GM10847 (cell line): ENCODE results near the gene TWIST2.

ENCODE experiments used
- POLR2A ChIP-seq: IDR thresholded peaks from 2 replicates; pipeline ENCODE4 v1.6.1; 2011; ENCODE audit not compliant: insufficient read length; ENCODE audit errors: extremely low read depth

Gene TWIST2

DNA sequence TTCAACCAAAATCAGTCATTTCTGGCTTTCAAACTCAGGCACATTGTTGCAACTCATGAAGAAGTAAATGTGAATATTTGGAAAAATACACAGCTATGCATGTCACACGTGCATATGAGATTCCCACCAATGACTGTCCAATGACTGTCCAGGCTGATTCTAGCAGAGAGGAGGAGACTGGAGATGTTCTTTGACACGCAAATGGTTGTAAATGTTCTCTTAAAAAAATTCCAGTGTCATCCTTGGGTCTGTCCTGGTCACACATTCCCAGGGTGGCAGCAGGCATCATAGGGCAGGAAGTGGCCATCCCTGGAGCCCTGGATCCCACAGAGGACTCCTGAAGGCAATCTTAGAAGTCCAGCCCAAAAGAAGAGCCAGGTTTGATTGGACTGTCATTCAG is 40.9 kb downstream of the TWIST2 start:
- TF ChIP-seq POLR2A, result no peak

- no peak for TF ChIP-seq POLR2A
Measured at GRCh38 chr2:238890131-238890530, 42.2 kb downstream of the TWIST2 start.

GRCh38 chr2:238890618-238891456 is 43.0 kb downstream of the TWIST2 start:
- TF ChIP-seq POLR2A, result no peak

GRCh38 chr2:238891457-238892203 is 43.7 kb downstream of the TWIST2 start:
- no peak for TF ChIP-seq POLR2A

DNA sequence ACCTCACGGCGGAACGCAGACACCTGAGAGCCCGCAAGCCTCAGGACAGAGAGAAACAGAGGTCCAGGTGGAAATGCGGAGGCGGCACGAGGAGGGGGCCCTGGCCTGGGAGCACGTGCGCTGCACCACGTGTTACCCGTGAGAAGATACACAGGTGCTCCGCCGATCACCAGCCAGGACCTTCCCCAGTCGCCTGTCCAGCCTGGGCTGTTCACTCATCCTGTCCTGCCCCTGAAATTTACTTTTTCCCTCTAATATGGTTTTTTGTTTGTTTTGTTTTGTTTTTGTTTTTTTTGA is 44.3 kb downstream of the TWIST2 start:
- TF ChIP-seq POLR2A, result no peak

DNA sequence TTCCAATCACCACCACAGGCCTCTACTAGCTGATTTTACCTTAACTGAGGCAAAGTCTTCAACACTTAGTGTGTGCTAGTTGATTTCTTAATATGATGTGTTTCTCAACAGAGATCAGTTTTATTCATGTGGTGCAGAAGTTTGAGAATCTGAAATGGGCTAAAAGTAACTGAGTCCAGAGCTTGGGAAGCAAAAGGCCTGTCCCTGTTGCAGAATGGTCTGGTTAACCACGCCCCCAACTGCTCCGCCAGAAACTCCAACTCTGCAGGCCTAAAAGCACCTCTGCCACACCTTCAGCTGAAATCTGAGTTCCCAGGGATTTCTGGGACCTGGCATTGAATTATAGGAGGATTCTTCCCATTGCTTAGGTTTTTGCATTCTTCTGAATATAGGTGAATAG is 44.9 kb downstream of the TWIST2 start:
- TF ChIP-seq POLR2A, result no peak

DNA sequence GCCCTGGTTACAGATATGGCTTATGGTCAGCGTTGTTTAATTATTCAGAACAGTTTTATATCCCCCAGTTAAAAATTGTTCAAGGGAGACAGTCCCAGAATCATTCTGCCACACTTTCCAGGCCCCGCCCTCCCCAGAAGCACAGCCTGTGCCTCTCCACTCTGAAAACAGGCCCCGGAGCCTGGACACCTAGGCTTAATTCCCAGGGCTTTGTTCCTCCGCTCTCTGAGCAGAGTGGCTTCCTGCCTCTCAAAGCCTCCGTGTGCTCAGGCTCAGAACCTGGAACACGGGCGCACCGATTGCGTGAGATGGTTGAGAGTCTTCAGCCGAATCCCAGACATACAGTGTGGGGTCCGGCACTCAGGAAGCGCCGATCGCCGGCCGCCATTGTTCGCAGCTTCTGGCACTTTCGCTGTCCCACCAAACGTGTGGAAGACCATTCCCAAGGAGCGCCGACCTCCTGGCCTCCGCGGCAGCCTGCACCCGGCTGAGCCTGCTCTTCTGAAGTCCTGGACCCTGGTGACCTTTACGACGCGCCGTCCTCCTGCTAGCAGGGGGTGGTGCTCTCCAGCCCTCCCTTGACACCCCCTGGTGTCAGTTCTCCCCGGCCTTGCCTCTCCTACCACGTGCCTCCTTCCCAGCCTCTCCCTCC is 45.6 kb downstream of the TWIST2 start:
- no peak for TF ChIP-seq POLR2A

GRCh38 chr2:238894226-238894949 is 46.5 kb downstream of the TWIST2 start:
- no peak for TF ChIP-seq POLR2A

DNA sequence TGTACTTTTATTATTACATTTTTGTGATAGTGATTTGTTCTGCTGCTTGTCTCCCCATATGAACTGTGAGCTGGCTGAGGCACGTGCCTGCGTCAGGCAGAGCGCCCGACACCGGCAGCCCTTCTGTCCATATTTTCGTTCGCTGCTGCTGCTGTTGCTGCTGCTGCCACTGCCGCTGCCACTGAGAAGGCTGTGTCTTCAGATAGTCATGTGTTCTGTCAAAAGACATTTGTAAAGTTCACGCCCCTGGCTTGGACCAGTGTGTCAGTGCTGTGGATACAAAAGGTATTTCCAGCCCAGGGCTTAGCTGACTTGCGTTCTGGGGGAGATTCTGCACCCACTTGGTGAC is 47.0 kb downstream of the TWIST2 start:
- TF ChIP-seq POLR2A, result no peak

- TF ChIP-seq POLR2A, result no peak
Measured at GRCh38 chr2:238895361-238895882, 47.5 kb downstream of the TWIST2 start.

GRCh38 chr2:238895891-238896600 is 48.2 kb downstream of the TWIST2 start:
- no peak for TF ChIP-seq POLR2A

- no peak for TF ChIP-seq POLR2A
Measured at GRCh38 chr2:238896641-238897040, 48.8 kb downstream of the TWIST2 start.

GRCh38 chr2:238897122-238897880 is 49.4 kb downstream of the TWIST2 start:
- TF ChIP-seq POLR2A, result no peak

DNA sequence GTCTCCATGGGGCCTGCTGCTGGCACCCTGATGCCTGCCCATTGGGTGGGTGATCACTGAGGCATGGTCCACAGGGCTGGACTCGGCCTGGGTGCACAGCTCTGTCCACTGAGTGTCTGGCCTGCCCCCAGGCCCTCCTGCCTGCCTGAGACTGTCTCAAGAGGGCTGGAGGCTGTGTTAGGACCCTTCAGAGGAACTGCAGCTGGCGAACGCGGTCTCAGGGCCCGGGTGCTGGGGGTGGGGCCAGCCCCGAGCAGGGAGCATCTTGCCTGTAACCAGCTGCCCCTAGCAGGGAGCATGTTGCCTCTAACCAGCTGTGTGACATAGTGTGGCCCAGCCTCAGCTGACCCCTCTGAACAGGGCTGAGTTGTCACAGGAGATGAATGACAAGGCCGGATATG is 50.0 kb downstream of the TWIST2 start:
- TF ChIP-seq POLR2A, result no peak
